A673 (cell line): Measurements from ENCODE around the gene KIRREL3.

Experiments
- EZH2 ChIP-seq: fragments of 200-600 bp; sonication (generic); IDR thresholded peaks from 2 replicates; pipeline ENCODE4 v1.6.1; 2017; ENCODE audit warnings: borderline replicate concordance, low read depth, mild to moderate bottlenecking, mixed read lengths, antibody characterized with exemption, low read length; ENCODE audit not compliant: poor library complexity, severe bottlenecking
- TF ChIP-seq, protein P1 (sequence below): fragments of 300-800, 200-600 bp; sonication (generic); conservative IDR thresholded peaks from 2 replicates; pipeline ENCODE4 v1.5.1; 2017; ENCODE audit warnings: low read depth, mild to moderate bottlenecking, antibody characterized with exemption, low read length, moderate library complexity, mixed read lengths

DNA sequence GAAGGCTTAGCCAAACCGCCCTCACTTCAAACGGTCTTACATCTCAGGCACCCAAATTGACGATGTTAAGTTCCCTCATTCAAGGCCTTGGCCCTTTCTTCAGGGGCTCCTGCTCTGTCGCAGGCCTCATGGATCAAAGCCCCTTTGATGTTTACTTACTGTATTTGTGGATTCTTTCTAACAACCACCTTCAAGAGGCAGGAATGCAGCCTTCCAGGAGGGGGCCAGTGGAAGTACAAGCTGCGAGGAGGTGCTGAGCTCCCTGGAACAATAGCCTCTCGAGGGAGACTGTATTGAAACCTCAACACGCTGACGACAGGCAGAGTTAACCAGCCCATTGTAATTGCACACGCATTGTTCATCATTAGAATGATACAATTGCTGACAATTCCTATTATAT is 436.0 kb downstream of the KIRREL3 start:
- no peak for TF ChIP-seq EZH2
- TF ChIP-seq, protein P1, sequence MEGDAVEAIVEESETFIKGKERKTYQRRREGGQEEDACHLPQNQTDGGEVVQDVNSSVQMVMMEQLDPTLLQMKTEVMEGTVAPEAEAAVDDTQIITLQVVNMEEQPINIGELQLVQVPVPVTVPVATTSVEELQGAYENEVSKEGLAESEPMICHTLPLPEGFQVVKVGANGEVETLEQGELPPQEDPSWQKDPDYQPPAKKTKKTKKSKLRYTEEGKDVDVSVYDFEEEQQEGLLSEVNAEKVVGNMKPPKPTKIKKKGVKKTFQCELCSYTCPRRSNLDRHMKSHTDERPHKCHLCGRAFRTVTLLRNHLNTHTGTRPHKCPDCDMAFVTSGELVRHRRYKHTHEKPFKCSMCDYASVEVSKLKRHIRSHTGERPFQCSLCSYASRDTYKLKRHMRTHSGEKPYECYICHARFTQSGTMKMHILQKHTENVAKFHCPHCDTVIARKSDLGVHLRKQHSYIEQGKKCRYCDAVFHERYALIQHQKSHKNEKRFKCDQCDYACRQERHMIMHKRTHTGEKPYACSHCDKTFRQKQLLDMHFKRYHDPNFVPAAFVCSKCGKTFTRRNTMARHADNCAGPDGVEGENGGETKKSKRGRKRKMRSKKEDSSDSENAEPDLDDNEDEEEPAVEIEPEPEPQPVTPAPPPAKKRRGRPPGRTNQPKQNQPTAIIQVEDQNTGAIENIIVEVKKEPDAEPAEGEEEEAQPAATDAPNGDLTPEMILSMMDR: no peak
